ENCODE data around the gene BEST1. TPM values are rescaled to one million over a fixed set of nuclear protein-coding genes. Genes with fewer than 3 reads are reported as not detected.

Gene BEST1
- total and polyA plus RNA-seq, 2 of the 13 experiments (the other 11 are each of a cell fraction or from before 2014, with no cell fraction given) = 0.09 to 0.65 TPM

DNA sequence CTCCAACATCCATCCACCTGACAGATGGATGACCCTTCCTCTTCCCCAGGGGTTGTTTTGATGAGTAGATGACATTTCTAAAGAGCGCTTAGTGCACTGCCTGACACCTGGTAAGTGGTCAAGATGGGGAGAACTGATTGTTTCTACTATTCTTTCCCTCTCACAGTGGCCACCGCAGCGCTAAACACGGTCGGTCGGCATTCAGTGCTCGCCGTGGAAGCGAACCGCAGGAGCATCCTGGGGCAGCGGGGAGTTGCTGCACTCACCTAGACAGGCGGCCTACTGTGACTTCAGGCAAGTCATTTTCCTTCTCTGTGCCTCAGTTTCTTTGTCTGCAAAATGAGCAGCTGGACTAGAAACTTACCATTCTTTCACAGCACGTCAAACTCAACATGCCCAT lies 5.0 kb upstream of the BEST1 start:
- DNase-seq (ENCODE audit: low spot score) = no peak
- WGBS (ENCODE audit: low lambda C conversion rate) = 43% methylated on average over 13 of the region's 13 CpGs
- CTCF ChIA-PET (ENCODE audit: low intra/inter-chr PET ratio, low total read pairs) = interaction anchor here (4.9 kb wide), 1 partner anchor 47 kb away, joined by 124 read pairs; no protein-coding TSS in a partner anchor

More for the DNA sequence above, 5.0 kb upstream of the BEST1 start:
- POLR2A ChIA-PET = interaction anchor here (1.4 to 2.1 kb wide), 2 partner anchors 23 to 46 kb away, joined by 5 to 7 read pairs; no protein-coding TSS in a partner anchor
- Histone ChIP-seq H3K79me2 (ENCODE audit: insufficient read depth, low read length) (no peaks in the 10 kb centered on the region), H3K9me3 (ENCODE audit: low read length) (no peaks in the 10 kb centered on the region), H3K4me1 (ENCODE audit: insufficient read depth, low read length) (peaks cover 20% of the 10 kb centered on the region; the same call in 1 of the 2 replicates), H3K4me2 (ENCODE audit: low read depth, low read length) (no peak overlapping the region), H3K36me3 (replicated peaks in 1 of 2; ENCODE audit: control insufficient read depth in 1 of 2, insufficient read depth in 2 of 2, low read length in 2 of 2) (no peaks in the 10 kb centered on the region), H3K9ac (ENCODE audit: insufficient read depth, low read depth, low read length) (no peak overlapping the region), H2AFZ (ENCODE audit: low read length) (no peak overlapping the region), H3K4me3 (replicated peaks in 1 of 3; ENCODE audit: insufficient read depth in 1 of 3, low read depth in 2 of 3, low read length in 3 of 3) (no peak overlapping the region), H3K27ac (ENCODE audit: extremely low read length, insufficient read depth, low read length) (no peak overlapping the region), H3K27me3 (ENCODE audit: control insufficient read depth in 1 of 2, insufficient read depth in 2 of 2, low read length in 2 of 2) (peaks cover 1 to 19% of the 10 kb centered on the region in 2 experiments; a peak in 3 of 5 replicates), H4K20me1 (ENCODE audit: insufficient read depth, low read length) (no peaks in the 10 kb centered on the region)
- in situ Hi-C loops (cut with HindIII; ENCODE audit: extremely low pct_ligation_motif_present, low pct_unique_long_range_greater_than_20kb) (loop anchor here (5.0 kb wide), 2 partner anchors 48 to 112 kb away; no protein-coding TSS in a partner anchor), intact Hi-C loops (cut with micrococcal nuclease; ENCODE audit: unreplicated experiment) (loop anchor here (5.0 kb wide), 1 partner anchor 162 kb away; no protein-coding TSS in a partner anchor)
- FAIRE-seq = no peak
- BruUV-seq (replicated peaks) = no TSS peak
- TF ChIP-seq ZEB1 (IDR thresholded peaks at IDR 0.05; ENCODE audit: insufficient replicate concordance, low read depth) (no peak), CREB1 (IDR thresholded peaks at IDR 0.05) (no peak), CREB1 (CRISPR knock-in tag; IDR thresholded peaks at IDR 0.05) (no peak), ZNF451 (CRISPR knock-in tag; IDR thresholded peaks at IDR 0.05) (no peak), KMT2B (CRISPR knock-in tag; IDR thresholded peaks at IDR 0.05) (no peak), ARNT2 (CRISPR knock-in tag; IDR thresholded peaks at IDR 0.05; ENCODE audit: low read depth) (no peak), ATM (IDR thresholded peaks at IDR 0.05; ENCODE audit: borderline replicate concordance) (no peak), ZKSCAN5 (CRISPR knock-in tag; IDR thresholded peaks at IDR 0.05) (no peak), FOXM1 (CRISPR knock-in tag; IDR thresholded peaks at IDR 0.05) (no peak), PCBP1 (IDR thresholded peaks at IDR 0.05; ENCODE audit: borderline replicate concordance, low read depth, low read length) (no peak), ZFP62 (CRISPR knock-in tag; IDR thresholded peaks at IDR 0.05) (no peak), JDP2 (CRISPR knock-in tag; IDR thresholded peaks at IDR 0.05; ENCODE audit: borderline replicate concordance) (no peak), HNRNPL (IDR thresholded peaks at IDR 0.05; ENCODE audit: low read depth, low read length) (no peak), KDM2A (CRISPR knock-in tag; IDR thresholded peaks at IDR 0.05; ENCODE audit: borderline replicate concordance, low read depth) (no peak), ZNF20 (CRISPR knock-in tag; IDR thresholded peaks at IDR 0.05) (no peak), ZNF800 (CRISPR knock-in tag; IDR thresholded peaks at IDR 0.05) (no peak), TCF12 (IDR thresholded peaks at IDR 0.05) (no peak), TCF12 (CRISPR knock-in tag; IDR thresholded peaks at IDR 0.05) (no peak)
- TF ChIP-seq, protein P1, sequence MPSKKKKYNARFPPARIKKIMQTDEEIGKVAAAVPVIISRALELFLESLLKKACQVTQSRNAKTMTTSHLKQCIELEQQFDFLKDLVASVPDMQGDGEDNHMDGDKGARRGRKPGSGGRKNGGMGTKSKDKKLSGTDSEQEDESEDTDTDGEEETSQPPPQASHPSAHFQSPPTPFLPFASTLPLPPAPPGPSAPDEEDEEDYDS (CRISPR knock-in tag; IDR thresholded peaks at IDR 0.05) = no peak
- ATAC-seq = no peak
